Hypothalamus (tissue), 51 donors: ENCODE data around the gene KRTAP10-7.
"Not testable (repeated sequence)": the region's sequence is repeated elsewhere in the genome, so short reads cannot be mapped to it uniquely, and the experiment has no call there.

ENCODE experiments used
- DNase-seq, 51 donors: peaks; one replicate each; lab custom pipeline; 2025; lab: John Stamatoyannopoulos, UW

The KRTAP10-7 gene, protein sequence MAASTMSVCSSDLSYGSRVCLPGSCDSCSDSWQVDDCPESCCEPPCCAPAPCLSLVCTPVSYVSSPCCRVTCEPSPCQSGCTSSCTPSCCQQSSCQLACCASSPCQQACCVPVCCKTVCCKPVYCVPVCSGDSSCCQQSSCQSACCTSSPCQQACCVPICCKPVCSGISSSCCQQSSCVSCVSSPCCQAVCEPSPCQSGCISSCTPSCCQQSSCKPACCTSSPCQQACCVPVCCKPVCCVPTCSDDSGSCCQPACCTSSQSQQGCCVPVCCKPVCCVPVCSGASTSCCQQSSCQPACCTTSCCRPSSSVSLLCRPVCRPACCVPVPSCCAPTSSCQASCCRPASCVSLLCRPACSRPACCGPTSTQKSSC

GRCh38 chr21:44600118-44600978 lies at the start of gene KRTAP10-7:
KRTAP10-7 (plus strand) TSS chr21:44600597; CDS start chr21:44600622, 25 bp downstream.
- not testable (repeated sequence) for DNase-seq

DNA sequence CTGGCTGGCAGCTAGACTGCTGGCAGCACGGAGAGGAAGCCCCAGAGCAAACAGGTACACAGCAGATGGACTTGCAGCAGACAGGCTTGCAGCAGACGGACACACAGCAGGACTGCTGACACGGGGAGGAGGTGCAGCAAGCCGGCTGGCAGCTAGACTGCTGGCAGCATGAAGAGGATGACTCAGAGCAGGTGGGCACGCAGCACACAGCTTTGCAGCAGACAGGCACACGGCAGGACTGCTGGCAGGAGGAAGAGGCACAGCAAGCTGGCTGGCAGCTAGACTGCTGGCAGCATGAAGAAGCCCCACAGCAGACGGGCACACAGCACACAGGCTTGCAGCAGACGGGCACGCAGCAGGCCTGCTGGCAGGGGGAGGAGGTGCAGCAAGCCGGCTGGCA lies 49.6 kb upstream of the KRTAP10-7 start:
- no peak for DNase-seq

- DNase-seq = no peak
Measured at GRCh38 chr21:44551340-44551961, 48.9 kb upstream of the KRTAP10-7 start, which contains the start of gene KRTAP10-2. KRTAP10-2 (minus strand) TSS chr21:44551505; CDS start chr21:44551458, 47 bp downstream.

DNA sequence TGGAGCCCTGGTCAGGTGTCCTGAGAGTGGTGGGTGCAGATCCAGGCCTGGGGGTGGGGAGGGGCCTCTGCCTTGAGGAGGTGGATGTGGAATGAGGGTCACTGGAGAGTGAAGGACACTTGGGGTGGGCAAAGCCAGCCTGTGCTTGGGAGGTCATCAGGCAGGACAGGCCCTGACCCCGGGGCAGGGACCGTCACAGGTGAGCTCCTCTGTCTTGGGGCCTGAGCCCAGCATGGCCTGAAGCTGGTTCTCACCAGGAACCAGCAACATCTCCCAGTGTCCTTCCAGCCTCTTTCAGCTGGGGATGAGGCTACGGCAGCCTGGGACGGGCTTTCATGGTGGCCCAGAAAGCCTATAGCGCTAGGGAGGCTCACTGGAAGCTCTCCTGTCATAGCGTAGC lies 48.3 kb upstream of the KRTAP10-7 start:
- DNase-seq = no peak

DNA sequence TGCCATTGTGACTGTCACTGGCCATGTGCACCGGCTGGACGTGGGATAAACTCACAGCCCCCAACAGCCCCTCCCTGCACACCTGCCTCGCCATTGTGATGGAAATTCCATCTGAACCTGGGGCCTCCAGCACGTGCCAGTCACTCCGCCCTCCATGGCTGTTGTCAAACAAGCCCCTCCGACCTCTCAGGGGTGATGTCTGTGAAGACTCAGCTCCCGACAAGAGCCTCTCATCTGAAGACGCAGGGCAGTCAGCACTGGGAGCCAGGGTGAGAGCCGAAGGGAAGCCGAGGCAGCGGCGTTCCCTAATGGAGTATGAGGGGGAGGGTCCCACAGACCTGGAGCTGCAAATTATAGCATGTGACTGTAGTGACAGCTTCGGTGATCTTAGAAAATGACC lies 47.7 kb upstream of the KRTAP10-7 start:
- no peak for DNase-seq

DNA sequence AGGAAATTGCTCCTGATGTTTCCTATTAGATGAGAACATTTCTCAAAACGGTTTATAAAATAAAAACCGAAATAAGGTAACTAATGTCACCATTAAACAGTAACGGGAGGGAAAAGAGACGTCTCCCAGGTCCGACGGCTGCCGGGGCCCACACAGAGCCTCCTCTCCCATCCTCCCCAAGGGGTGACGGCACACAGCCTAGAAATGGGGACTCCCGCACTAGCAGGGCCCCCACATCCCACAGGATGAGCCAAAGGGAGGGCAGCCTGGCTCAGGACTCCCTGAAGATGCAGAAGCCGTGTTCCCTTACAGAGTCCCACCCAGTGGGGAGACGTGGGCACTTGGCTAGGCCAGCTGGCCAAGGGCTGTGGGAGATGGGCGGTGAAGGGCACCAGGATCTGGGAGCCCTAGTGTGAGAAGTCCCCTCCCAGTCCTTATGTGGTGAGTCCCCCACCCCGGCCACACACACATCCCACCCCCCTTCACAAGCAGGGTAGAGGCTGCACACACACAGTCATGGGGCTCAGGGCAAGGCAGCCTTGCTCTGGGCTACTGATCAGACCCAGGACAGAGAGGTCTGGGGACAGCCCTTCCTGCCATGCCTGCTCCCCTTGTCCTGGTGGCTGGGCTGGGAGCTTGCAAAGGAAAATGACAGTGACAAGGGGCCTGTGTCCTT lies 45.1 kb upstream of the KRTAP10-7 start:
- DNase-seq = no peak

- no peak for DNase-seq
Measured at GRCh38 chr21:44556879-44557278, 43.5 kb upstream of the KRTAP10-7 start.

DNA sequence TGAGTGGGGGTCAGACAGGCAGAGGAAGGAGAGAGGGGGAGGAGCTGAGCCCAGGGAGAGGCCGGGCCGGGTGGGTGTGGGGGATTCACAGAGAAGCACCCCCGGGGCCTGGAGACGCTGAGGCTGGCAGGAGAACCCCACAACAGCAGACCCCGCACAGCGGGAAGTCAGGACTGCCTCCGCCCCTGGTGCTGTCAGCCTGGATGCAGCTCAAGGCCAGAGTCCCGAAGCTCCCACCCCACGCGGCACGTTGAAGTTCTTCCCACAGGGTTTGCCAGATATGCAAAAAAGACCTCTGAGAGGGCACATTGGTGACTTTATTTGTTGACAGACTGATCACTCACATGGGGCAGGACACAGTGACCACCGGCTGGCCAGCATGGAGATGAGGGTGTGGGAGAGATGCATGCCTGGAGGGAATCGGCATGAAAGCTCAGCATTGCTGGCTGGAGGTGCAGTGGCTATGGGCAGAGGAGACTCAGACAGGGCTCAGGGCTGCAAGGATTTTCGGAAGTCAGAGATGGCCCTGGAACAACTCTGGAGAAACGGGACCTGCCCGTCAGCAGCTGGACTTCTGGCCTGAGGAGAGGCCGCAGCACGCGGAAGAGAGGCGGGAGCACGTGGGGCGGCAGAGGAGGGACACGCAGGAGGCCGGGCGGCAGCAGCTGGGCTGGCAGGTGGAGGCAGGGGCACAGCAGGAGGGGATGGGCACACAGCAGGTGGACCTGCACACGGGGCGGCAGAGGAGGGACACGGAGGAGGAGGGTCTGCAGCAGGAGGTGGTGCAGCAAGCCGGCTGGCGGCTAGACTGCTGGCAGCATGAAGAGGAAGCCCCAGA lies 42.7 kb upstream of the KRTAP10-7 start:
- DNase-seq = no peak

DNA sequence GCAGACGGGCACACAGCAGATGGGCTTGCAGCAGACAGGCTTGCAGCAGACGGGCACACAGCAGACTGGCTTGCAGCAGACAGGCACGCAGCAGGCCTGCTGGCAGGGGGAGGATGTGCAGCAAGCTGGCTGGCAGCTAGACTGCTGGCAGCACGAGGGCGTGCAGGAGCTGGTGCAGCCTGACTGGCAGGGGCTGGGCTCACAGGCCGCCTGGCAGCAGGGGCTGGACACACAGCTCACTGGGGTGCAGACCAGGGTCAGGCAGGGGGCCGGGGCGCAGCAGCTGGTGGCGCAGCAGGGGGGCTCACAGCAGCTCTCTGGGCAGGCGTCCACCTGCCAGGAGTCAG lies 42.1 kb upstream of the KRTAP10-7 start:
- DNase-seq = not testable (repeated sequence)

DNA sequence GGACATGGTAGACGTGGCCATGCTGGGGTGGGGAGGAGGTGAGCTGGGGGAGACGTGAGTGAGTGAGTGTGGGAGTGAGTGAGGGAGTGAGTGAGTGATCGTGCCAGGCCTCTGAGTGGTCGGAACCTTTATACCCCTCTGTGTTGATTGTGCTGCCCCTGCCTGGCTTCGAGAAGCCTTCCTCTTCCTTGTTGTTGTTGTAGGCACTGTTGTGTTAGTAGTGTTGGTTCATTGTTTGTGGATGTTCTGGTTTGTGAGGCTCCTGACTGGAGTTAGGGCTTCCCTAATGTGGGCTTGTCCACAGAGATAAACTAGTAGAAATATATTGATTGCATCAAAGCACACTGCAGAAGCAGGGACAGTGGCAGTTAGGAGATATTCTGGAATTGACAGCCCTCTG lies 41.7 kb upstream of the KRTAP10-7 start, which contains the start of gene KRTAP10-3:
Gene KRTAP10-3 (minus strand): TSS at position 101 of the 400 bp plus-strand sequence. CDS start 80 bp downstream, at position 21.
- DNase-seq = no peak

GRCh38 chr21:44564099-44564498 lies 36.3 kb upstream of the KRTAP10-7 start:
- no peak for DNase-seq

DNA sequence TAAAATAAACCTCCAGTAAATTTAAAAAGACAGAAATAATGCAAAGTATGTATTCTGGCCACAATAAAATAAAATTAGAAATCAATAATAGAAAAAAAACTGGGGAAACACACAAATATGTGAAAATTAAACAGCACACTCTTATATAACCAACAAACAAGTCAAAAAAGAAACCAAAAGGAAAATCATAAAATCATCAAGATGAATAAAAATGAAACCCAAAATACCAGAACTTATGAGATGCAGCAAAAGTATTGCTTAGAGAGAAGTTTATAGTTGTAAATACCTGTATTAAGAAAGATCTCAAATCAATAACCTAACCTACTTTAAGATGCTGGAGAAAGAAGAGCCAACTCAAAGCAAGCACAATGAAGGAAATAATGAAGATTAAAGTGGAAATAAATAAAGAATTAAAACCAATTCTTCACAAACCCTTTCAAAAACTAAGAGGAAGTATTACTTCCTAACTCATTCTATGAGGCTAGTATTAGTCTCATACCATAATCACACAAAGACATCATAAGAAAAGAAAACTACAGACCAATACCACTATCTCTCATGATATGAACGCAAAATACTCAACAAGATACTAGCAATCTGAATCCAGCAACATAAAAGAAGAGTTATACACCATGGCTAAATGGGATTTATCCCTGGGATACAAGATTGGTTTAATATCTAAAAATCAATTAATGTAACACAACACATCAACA lies 35.4 kb upstream of the KRTAP10-7 start:
- no peak for DNase-seq

GRCh38 chr21:44566403-44566802 lies 34.0 kb upstream of the KRTAP10-7 start:
- DNase-seq = no peak

- no peak for DNase-seq
Measured at GRCh38 chr21:44567481-44568171, 32.8 kb upstream of the KRTAP10-7 start.

DNA sequence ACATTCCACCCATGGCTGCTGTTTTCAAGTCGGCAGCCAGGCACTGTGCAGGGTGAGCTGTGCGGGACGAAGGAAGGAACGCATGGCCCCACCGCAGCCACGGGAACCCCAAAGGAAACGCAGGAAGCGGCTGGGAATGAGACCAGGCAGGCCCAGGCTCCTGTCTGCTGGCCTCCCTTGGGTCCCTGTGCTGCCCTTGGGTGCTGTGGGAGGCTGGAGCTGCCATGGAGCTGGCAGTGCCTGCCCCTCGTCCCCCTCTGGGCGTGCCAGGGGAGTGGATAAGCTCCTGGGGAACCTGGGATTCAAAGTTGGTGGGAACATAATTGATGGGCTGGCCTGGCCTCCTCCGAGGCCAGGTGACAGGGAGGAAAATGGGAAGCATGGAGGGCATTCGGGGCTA lies 32.1 kb upstream of the KRTAP10-7 start:
- no peak for DNase-seq

DNA sequence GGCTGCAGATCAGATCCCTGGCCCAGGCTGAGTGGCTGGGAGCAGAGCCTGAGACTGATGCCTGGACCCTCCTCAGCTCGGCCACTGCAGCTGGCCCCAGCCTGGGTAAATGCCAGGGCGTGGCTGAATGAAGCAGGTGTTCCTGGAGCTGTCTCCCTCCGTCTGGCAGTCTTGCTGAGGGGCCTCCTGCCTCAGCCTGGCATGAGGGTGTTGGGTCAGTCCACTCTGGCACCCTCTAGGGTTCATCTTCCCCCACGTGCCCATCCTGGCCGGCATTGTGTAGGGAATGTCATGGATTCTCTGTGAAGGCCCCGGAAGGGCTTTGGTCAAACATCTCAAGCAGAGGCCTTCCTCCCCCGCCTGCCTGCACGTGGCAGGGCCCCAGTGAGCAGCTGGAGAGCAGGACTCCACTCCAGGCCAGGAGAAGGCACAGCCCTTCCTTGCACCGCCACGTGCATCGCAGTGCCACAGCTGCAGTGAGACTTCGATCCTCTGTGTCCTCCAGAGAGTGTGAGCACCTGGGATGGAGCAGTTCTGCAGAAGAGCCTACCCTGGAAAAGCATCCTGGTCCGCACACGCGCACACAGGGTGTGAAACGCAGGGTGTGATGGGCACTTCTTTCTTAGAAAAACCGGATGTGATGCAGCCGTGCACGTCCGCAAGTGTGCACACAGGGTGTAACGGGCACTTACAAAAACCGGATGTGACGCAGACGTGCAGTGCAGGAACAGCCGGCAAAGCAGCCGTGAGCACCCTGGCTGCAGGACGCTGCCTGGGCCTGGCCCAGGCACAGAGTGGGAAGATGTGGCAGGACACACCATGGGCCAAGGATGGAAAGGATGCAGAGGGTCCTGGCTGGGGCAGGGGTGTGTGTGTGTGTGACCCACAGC lies 31.5 kb upstream of the KRTAP10-7 start:
- no peak for DNase-seq

DNA sequence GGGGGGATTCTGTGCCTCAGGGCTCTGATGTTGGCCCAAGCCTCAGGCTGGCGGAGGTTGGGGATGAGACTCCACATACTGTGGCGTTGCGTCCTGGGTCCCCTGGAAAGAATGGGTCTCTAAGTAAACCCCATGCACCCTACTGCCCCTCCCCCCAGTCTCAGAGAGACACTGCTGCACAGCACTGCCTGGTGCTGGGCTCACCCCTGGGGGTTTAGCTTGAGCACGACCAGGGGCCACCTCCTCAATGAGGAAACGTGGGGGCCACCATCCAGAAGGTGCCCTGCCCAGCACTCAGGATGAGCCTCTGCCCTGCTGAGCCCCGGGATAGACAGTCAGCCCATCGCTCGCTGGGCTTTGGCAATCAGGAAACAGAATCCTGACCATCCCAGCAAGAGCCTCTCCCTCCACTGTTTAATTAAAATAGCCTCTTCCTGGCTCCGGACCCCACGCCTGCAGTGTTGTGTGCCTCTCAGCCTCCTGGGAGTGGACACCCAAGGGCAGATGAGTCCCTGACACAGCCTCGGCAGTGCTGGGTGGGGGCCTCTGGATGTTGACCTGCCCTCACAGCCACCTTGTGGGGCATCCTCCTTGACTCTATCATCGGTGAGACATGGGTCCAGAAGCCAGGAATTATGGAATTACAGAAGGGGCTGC lies 30.4 kb upstream of the KRTAP10-7 start:
- DNase-seq = no peak
